SU-DHL-6 (cell line): ENCODE measurements around the gene PARVA.
"Not testable (repeated sequence)": the region's sequence is repeated elsewhere in the genome, so short reads cannot be mapped to it uniquely, and the experiment has no call there.

Source experiments
- EZH2phosphoT487 ChIP-seq: fragments of 200-600 bp; sonication (generic), shearing (Covaris generic); conservative IDR thresholded peaks from 2 replicates; pipeline ENCODE4 v1.6.1; 2018; ENCODE audit warnings: mild to moderate bottlenecking, antibody characterized with exemption, low read length, moderate library complexity, mixed read lengths
- TF ChIP-seq, protein P1 (sequence below): fragments of 200-600 bp; sonication (generic); IDR thresholded peaks from one replicate; pipeline ENCODE4 v1.5.1; 2017; ENCODE audit warnings: antibody characterized with exemption, mild to moderate bottlenecking, low read length, moderate library complexity; ENCODE audit not compliant: insufficient read depth, poor library complexity, severe bottlenecking

DNA sequence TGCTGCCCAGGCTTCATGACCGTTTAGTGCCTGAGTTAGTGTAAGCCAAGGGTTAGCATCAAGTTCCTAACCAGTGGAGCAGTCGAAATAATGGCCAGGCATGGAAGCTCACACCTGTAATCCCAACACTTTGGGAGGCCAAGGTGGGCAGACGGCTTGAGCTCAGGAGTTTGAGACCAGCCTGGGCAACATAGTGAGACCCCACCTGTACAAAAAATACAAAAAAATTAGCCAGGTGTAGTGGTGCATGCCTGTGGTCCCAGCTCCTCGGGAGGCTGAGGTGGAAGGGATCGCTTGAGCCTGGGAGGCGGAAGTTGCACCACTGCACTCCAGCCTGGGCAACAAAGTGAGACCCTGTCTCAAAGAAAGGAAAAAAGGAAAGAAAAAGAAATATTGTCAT is 143.2 kb downstream of the PARVA start:
- TF ChIP-seq, protein P1, sequence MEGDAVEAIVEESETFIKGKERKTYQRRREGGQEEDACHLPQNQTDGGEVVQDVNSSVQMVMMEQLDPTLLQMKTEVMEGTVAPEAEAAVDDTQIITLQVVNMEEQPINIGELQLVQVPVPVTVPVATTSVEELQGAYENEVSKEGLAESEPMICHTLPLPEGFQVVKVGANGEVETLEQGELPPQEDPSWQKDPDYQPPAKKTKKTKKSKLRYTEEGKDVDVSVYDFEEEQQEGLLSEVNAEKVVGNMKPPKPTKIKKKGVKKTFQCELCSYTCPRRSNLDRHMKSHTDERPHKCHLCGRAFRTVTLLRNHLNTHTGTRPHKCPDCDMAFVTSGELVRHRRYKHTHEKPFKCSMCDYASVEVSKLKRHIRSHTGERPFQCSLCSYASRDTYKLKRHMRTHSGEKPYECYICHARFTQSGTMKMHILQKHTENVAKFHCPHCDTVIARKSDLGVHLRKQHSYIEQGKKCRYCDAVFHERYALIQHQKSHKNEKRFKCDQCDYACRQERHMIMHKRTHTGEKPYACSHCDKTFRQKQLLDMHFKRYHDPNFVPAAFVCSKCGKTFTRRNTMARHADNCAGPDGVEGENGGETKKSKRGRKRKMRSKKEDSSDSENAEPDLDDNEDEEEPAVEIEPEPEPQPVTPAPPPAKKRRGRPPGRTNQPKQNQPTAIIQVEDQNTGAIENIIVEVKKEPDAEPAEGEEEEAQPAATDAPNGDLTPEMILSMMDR, result not testable (repeated sequence)
- TF ChIP-seq EZH2phosphoT487, result not testable (repeated sequence)
